H9 (cell line): Measurements from ENCODE around the gene EPHA4. TPM values are rescaled to one million over a fixed set of nuclear protein-coding genes. Genes with fewer than 3 reads are reported as not detected.

ENCODE experiments used
- DNase-seq: peaks from one replicate; pipeline ENCODE4 v3.0.0-alpha.2; 2017
- H2AFZ ChIP-seq: one replicate; pipeline ENCODE4 v1.6.1; 2013; ENCODE audit warnings: mild to moderate bottlenecking, low read length, control low read depth, moderate library complexity
- H2AK5ac ChIP-seq: 2 replicates; pipeline ENCODE4 v1.6.1; 2013; ENCODE audit warnings: low read length, control low read depth, mixed read lengths; ENCODE audit not compliant: insufficient read length
- H2BK120ac ChIP-seq: one replicate; pipeline ENCODE4 v1.6.1; 2013; ENCODE audit warnings: low read depth, mild to moderate bottlenecking, low read length, control low read depth, inconsistent platforms; ENCODE audit not compliant: poor library complexity, severe bottlenecking
- H2BK12ac ChIP-seq: 2 replicates; pipeline ENCODE4 v1.6.1; 2013; ENCODE audit warnings: low read length, control low read depth, mixed read lengths, low read depth; ENCODE audit not compliant: insufficient read length
- H2BK15ac ChIP-seq: 2 replicates; pipeline ENCODE4 v1.6.1; 2013; ENCODE audit warnings: low read depth, low read length, control low read depth
- H2BK20ac ChIP-seq: one replicate; pipeline ENCODE4 v1.6.1; 2013; ENCODE audit warnings: low read depth, mild to moderate bottlenecking, low read length, control low read depth, inconsistent platforms; ENCODE audit not compliant: poor library complexity, severe bottlenecking
- H2BK5ac ChIP-seq: 2 replicates; pipeline ENCODE4 v1.6.1; 2013; ENCODE audit warnings: low read length, control low read depth, mixed read lengths; ENCODE audit not compliant: insufficient read length
- H3K14ac ChIP-seq: 2 replicates; pipeline ENCODE4 v1.6.1; 2013; ENCODE audit warnings: low read length, control low read depth; ENCODE audit not compliant: insufficient read depth
- H3K18ac ChIP-seq: 2 replicates; pipeline ENCODE4 v1.6.1; 2013; ENCODE audit warnings: low read depth, mild to moderate bottlenecking, mixed read lengths, low read length, control low read depth; ENCODE audit not compliant: insufficient read length
- H3K23ac ChIP-seq: 2 replicates; pipeline ENCODE4 v1.6.1; 2013; ENCODE audit warnings: low read length, control low read depth, mixed read lengths, low read depth; ENCODE audit not compliant: insufficient read length
- H3K23me2 ChIP-seq: 2 replicates; pipeline ENCODE4 v1.6.1; 2013; ENCODE audit warnings: low read depth, mild to moderate bottlenecking, mixed read lengths, low read length, control low read depth; ENCODE audit not compliant: insufficient read length, poor library complexity, severe bottlenecking
- H3K27ac ChIP-seq: 2 replicates; pipeline ENCODE4 v1.5.1; 2013; ENCODE audit warnings: low read length, control low read depth, mixed read lengths, low read depth; ENCODE audit not compliant: insufficient read length
- H3K27me3 ChIP-seq: 2 replicates; pipeline ENCODE4 v1.6.1; 2013; ENCODE audit warnings: low read length, control low read depth, inconsistent platforms; ENCODE audit not compliant: insufficient read depth
- H3K4ac ChIP-seq: 2 replicates; pipeline ENCODE4 v1.6.1; 2013; ENCODE audit warnings: low read depth, mild to moderate bottlenecking, control low read depth, inconsistent platforms, low read length, moderate library complexity
- H3K4me1 ChIP-seq: 2 replicates; pipeline ENCODE4 v1.6.1; 2013; ENCODE audit warnings: low read length, control low read depth, inconsistent platforms; ENCODE audit not compliant: insufficient read depth
- H3K4me2 ChIP-seq: 2 replicates; pipeline ENCODE4 v1.6.1; 2013; ENCODE audit warnings: low read length, control low read depth, mixed read lengths; ENCODE audit not compliant: insufficient read length, insufficient read depth
- H3K56ac ChIP-seq: 2 replicates; pipeline ENCODE4 v1.6.1; 2013; ENCODE audit warnings: low read depth, mild to moderate bottlenecking, mixed read lengths, low read length, control low read depth; ENCODE audit not compliant: insufficient read length
- H3K79me1 ChIP-seq: 2 replicates; pipeline ENCODE4 v1.6.1; 2013; ENCODE audit warnings: low read depth, mild to moderate bottlenecking, moderate library complexity, low read length, control low read depth, inconsistent platforms; ENCODE audit not compliant: insufficient read depth, poor library complexity, severe bottlenecking
- H3K79me2 ChIP-seq: 2 replicates; pipeline ENCODE4 v1.6.1; 2013; ENCODE audit warnings: low read length, control low read depth, inconsistent platforms; ENCODE audit not compliant: insufficient read depth
- H3K9ac ChIP-seq: 2 replicates; pipeline ENCODE4 v1.6.1; 2013; ENCODE audit warnings: low read length, control low read depth, mixed read lengths; ENCODE audit not compliant: insufficient read length; ENCODE audit errors: extremely low read depth
- H3K9me3 ChIP-seq: one replicate; pipeline ENCODE4 v1.6.1; 2013; ENCODE audit warnings: low read depth, low read length, inconsistent platforms; ENCODE audit not compliant: control insufficient read depth
- H3T11ph ChIP-seq: one replicate; pipeline ENCODE4 v1.6.1; 2013; ENCODE audit warnings: mild to moderate bottlenecking, low read length, control low read depth, inconsistent platforms
- H4K20me1 ChIP-seq: one replicate; pipeline ENCODE4 v1.6.1; 2013; ENCODE audit not compliant: control insufficient read depth, insufficient read length, insufficient read depth
- H4K5ac ChIP-seq: 2 replicates; pipeline ENCODE4 v1.6.1; 2013; ENCODE audit warnings: low read depth, mild to moderate bottlenecking, mixed read lengths, low read length, control low read depth; ENCODE audit not compliant: insufficient read length
- H4K8ac ChIP-seq: replicated peaks from 2 replicates; pipeline ENCODE4 v1.6.1; 2013; ENCODE audit warnings: low read length, control low read depth, mixed read lengths, low read depth; ENCODE audit not compliant: insufficient read length
- H4K91ac ChIP-seq: 2 replicates; pipeline ENCODE4 v1.6.1; 2013; ENCODE audit warnings: low read depth, mild to moderate bottlenecking, moderate library complexity, mixed read lengths, low read length, control low read depth; ENCODE audit not compliant: insufficient read length
- H3K27ac Mint-ChIP-seq, 3 experiments: 2 replicates in 2 of 3; 3 replicates in 1 of 3; pipeline ENCODE4 v1.8.0; 2020 to 2021; ENCODE audit warnings: mixed read lengths in 3 of 3, mild to moderate bottlenecking in 1 of 3, moderate library complexity in 1 of 3
- H3K27me3 Mint-ChIP-seq: 2 replicates; pipeline ENCODE4 v1.8.0; 2021; ENCODE audit warnings: low read depth, mild to moderate bottlenecking, moderate library complexity, mixed read lengths
- H3K36me3 Mint-ChIP-seq, 3 experiments: 2 replicates in 2 of 3; 3 replicates in 1 of 3; pipeline ENCODE4 v1.8.0; 2020 to 2021; ENCODE audit warnings: low read depth in 3 of 3, mixed read lengths in 3 of 3; ENCODE audit not compliant: insufficient read depth in 1 of 3
- H3K4me1 Mint-ChIP-seq, 2 experiments: 2 replicates each; pipeline ENCODE4 v1.8.0; 2020; ENCODE audit warnings: mixed read lengths in 2 of 2
- H3K4me3 Mint-ChIP-seq, 2 experiments: 2 replicates in 1 of 2; 3 replicates in 1 of 2; pipeline ENCODE4 v1.8.0; 2020 to 2021; ENCODE audit warnings: mild to moderate bottlenecking in 2 of 2, mixed read lengths in 2 of 2, moderate library complexity in 1 of 2
- H3K9me3 Mint-ChIP-seq, 2 experiments: 2 replicates in 1 of 2; 3 replicates in 1 of 2; pipeline ENCODE4 v1.8.0; 2020; ENCODE audit warnings: mild to moderate bottlenecking in 2 of 2, mixed read lengths in 2 of 2, moderate library complexity in 1 of 2
- WGBS: extraction: QIAGEN DNeasy Blood & Tissue Kit; methylation state at CpG from one replicate; pipeline ENCODE4 v1.1.7; 2013; ENCODE audit warnings: missing lambda C conversion rate, low lambda C conversion rate, mixed read lengths; ENCODE audit not compliant: insufficient read length; ENCODE audit errors: extremely low coverage; 5-methylcytosine and 5-hydroxymethylcytosine counted together
- total RNA-seq: library from RNA; stranded (reverse); gene quantifications from 2 replicates; pipeline ENCODE4 v1.2.1, GENCODE V29; 2021
- TF ChIP-seq, protein P1 (sequence below): fragments of 200-600 bp; sonication (generic); conservative IDR thresholded peaks from 3 replicates; pipeline ENCODE4 v1.8.0; 2021; ENCODE audit warnings: antibody characterized with exemption, mild to moderate bottlenecking

Gene EPHA4
- total RNA-seq, 1 experiment from 2014 or later, result 25.1 TPM

DNA sequence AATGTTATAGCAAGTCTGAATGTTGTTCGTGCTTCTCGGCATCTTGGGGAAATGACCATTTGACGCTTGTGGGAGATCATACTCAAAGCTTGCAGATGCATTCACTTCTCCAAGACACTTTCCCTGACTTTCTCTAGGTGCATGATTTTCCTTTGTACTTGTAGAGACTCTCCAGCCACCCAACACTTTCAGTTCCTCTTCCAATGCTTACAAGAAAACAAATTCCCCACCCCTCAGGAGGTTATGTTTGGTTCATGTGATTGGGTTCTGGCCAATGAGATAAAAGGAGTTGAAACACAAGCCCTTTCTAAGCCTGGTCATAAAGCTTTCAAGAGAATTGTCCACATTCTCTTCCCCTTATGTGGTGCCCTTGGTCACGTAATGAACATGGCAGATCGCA is 156.3 kb downstream of the EPHA4 start:
- Histone ChIP-seq H4K91ac (no peak overlapping the region), H3T11ph (no peak overlapping the region), H2AFZ (no peak overlapping the region), H3K27ac (no peak overlapping the region), H3K79me2 (no peaks in the 10 kb centered on the region), H3K56ac (no peak overlapping the region), H4K8ac (no peak overlapping the region), H4K5ac (no peak overlapping the region), H2BK15ac (no peak overlapping the region), H3K18ac (no peak overlapping the region), H2BK120ac (no peak overlapping the region), H4K20me1 (no peaks in the 10 kb centered on the region), H3K9ac (no peak overlapping the region), H2BK20ac (no peak overlapping the region), H3K27me3 (no peaks in the 10 kb centered on the region), H3K14ac (no peak overlapping the region), H2BK5ac (no peak overlapping the region), H3K23me2 (no peaks in the 10 kb centered on the region), H2AK5ac (no peak overlapping the region), H2BK12ac (no peak overlapping the region), H3K4me2 (no peak overlapping the region), H3K79me1 (no peaks in the 10 kb centered on the region), H3K9me3 (no peaks in the 10 kb centered on the region), H3K4me1 (no peaks in the 10 kb centered on the region; the same call in 1 of the 2 replicates), H3K23ac (no peak overlapping the region), H3K4ac (no peak overlapping the region)
- DNase-seq, result no peak
- no peak overlapping the region for H3K4me3 Mint-ChIP-seq
- H3K4me1 Mint-ChIP-seq, result peaks cover 3 to 7% of the 10 kb centered on the region in 2 experiments; a peak in 1 of 4 replicates
- peaks cover 3 to 8% of the 10 kb centered on the region in 2 experiments for H3K9me3 Mint-ChIP-seq
- H3K36me3 Mint-ChIP-seq, result peaks cover 8 to 24% (median 8%) of the 10 kb centered on the region in 3 experiments
- no CpG with 5 or more reads among the region's 5 CpGs for WGBS
- peaks cover 3% of the 10 kb centered on the region; the same call in 1 of the 2 replicates for H3K27me3 Mint-ChIP-seq
- H3K27ac Mint-ChIP-seq, result no peak overlapping the region
- TF ChIP-seq, protein P1, sequence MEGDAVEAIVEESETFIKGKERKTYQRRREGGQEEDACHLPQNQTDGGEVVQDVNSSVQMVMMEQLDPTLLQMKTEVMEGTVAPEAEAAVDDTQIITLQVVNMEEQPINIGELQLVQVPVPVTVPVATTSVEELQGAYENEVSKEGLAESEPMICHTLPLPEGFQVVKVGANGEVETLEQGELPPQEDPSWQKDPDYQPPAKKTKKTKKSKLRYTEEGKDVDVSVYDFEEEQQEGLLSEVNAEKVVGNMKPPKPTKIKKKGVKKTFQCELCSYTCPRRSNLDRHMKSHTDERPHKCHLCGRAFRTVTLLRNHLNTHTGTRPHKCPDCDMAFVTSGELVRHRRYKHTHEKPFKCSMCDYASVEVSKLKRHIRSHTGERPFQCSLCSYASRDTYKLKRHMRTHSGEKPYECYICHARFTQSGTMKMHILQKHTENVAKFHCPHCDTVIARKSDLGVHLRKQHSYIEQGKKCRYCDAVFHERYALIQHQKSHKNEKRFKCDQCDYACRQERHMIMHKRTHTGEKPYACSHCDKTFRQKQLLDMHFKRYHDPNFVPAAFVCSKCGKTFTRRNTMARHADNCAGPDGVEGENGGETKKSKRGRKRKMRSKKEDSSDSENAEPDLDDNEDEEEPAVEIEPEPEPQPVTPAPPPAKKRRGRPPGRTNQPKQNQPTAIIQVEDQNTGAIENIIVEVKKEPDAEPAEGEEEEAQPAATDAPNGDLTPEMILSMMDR, result no peak
